Spleen (tissue), 11 donors: Measurements from ENCODE around the gene SDK2. TPM values are rescaled to one million over a fixed set of nuclear protein-coding genes. Genes with fewer than 3 reads are reported as not detected.

ENCODE experiments used
- DNase-seq: peaks from one replicate; pipeline ENCODE4 v3.0.0-alpha.2; 2020
- H3K27ac ChIP-seq, 8 donors: fragments of 200-600 bp; sonication (generic) in 7 of 8; 1 replicate in 4 of 8; 2 replicates in 4 of 8; pipeline versions ENCODE4 v1.5.0 to v1.8.0; 2016 to 2021; ENCODE audit warnings: inconsistent platforms in 4 of 8, mild to moderate bottlenecking in 4 of 8, moderate library complexity in 1 of 8
- H3K27me3 ChIP-seq, 7 donors: fragments of 200-600 bp; sonication (generic) in 6 of 7; replicated peaks in 1 of 7; 1 replicate in 4 of 7; 2 replicates in 3 of 7; pipeline versions ENCODE4 v1.5.0 to v1.8.0; 2016 to 2021; ENCODE audit warnings: inconsistent platforms in 3 of 7, mild to moderate bottlenecking in 1 of 7
- H3K36me3 ChIP-seq, 6 donors: fragments of 200-600 bp; sonication (generic) in 5 of 6; 1 replicate in 4 of 6; 2 replicates in 2 of 6; pipeline versions ENCODE4 v1.5.0 to v1.8.0; 2016 to 2021; ENCODE audit warnings: inconsistent platforms in 2 of 6
- H3K4me1 ChIP-seq, 6 donors: fragments of 200-600 bp; sonication (generic) in 5 of 6; 1 replicate in 3 of 6; 2 replicates in 3 of 6; pipeline versions ENCODE4 v1.5.0 to v1.8.0; 2016 to 2021; ENCODE audit warnings: inconsistent platforms in 3 of 6
- H3K4me3 ChIP-seq, 8 donors: fragments of 200-600 bp; sonication (generic) in 7 of 8; 1 replicate in 4 of 8; 2 replicates in 4 of 8; pipeline versions ENCODE4 v1.5.0 to v1.8.0; 2016 to 2021; ENCODE audit warnings: inconsistent platforms in 4 of 8, mild to moderate bottlenecking in 4 of 8, moderate library complexity in 2 of 8
- H3K9me3 ChIP-seq, 8 donors: fragments of 200-600 bp; sonication (generic) in 7 of 8; 1 replicate in 4 of 8; 2 replicates in 4 of 8; pipeline versions ENCODE4 v1.5.0 to v1.8.0; 2016 to 2021; ENCODE audit warnings: inconsistent platforms in 4 of 8
- CTCF ChIP-seq, 11 experiments: fragments of 200-600 bp in 7 of 11; fragments of 450-650 bp in 4 of 11; sonication (generic) in 4 of 11; IDR thresholded peaks in 8 of 11; conservative IDR thresholded peaks in 3 of 11; 1 replicate in 7 of 11; 2 replicates in 4 of 11; pipeline versions ENCODE4 v1.4.0 to v1.8.0; 2016 to 2021; ENCODE audit warnings: antibody characterized with exemption in 11 of 11, inconsistent platforms in 4 of 11, mild to moderate bottlenecking in 1 of 11
- POLR2A ChIP-seq, 3 donors: fragments of 450-650 bp; IDR thresholded peaks; one replicate each; pipeline ENCODE4 v1.5.1; 2017; ENCODE audit warnings: antibody characterized with exemption in 3 of 3, mild to moderate bottlenecking in 1 of 3
- POLR2AphosphoS5 ChIP-seq, 3 donors: sonication (generic); formaldehyde crosslinking; IDR thresholded peaks; one replicate each; pipeline ENCODE4 v1.5.1; 2017; ENCODE audit warnings: antibody characterized with exemption in 3 of 3
- WGBS, 5 donors: extraction: QIAGEN DNeasy Blood & Tissue Kit in 3 of 5; methylation state at CpG; one replicate each; pipeline versions ENCODE4 v1.1.5 to v1.1.7; 2013 to 2018; 5-methylcytosine and 5-hydroxymethylcytosine counted together
- intact Hi-C: fragments of 100-400 bp; cut with DNase I; formaldehyde crosslinking; loops from one replicate; pipeline ENCODE4 v1.15.0; 2023; ENCODE audit warnings: low total_unique reads
- polyA plus RNA-seq, 3 donors: library from polyadenylated mRNA; stranded (reverse); fragments of 200-250 nt; gene quantifications; one replicate each; pipeline ENCODE4 v1.2.1, GENCODE V29; 2013
- total RNA-seq, 7 donors: library from RNA; depleted of rRNA in 3 of 7; stranded (reverse); fragments of >200 nt in 3 of 7; fragmentation: NEBNext Ultra II Directional in 4 of 7; extraction: Animal tissue kit (Norgen Biotek cat#: 25700) in 4 of 7; gene quantifications; one replicate each; pipeline versions ENCODE4 v1.1.0 to v1.2.1, GENCODE V29; 2016 to 2021
- donor health status: healthy with polysubstance abuse.
- donor health status: DM: no; HTN: no; CAD: no; lungs with moderate emphysema.
- donor health status: DM: no; HTN: no; CAD: no.
- donor health status: Bipolar disorder and iron deficiency.
- donor health status: healthy.
- donor health status: DM: no; HTN: no; CAD: no.
- donor health status: DM: yes; HTN: yes; CAD: no.

SDK2 gene
- total and polyA plus RNA-seq, 10 donors = 0.86 to 16.5 (median 9.7) TPM

GRCh38 chr17:73521376-73521775, 122.9 kb downstream of the SDK2 start:
- no peak overlapping the region for H3K4me3 ChIP-seq
- H3K36me3 ChIP-seq = no peaks in the 10 kb centered on the region
- no peaks in the 10 kb centered on the region for H3K9me3 ChIP-seq
- H3K27me3 ChIP-seq = no peaks in the 10 kb centered on the region
- peak; percentile 59 for DNase-seq
- TF ChIP-seq CTCF (IDR thresholded peaks at IDR 0.05 in 8 of 11, conservative IDR thresholded peaks at IDR 0.05 in 3 of 11) = no peak
- TF ChIP-seq POLR2A (IDR thresholded peaks at IDR 0.05) = no peak
- no peak for TF ChIP-seq POLR2AphosphoS5 (IDR thresholded peaks at IDR 0.05)
- H3K27ac ChIP-seq = no peak overlapping the region
- intact Hi-C loops = no loop called here
- peaks cover 0 to 10% (median 0%) of the 10 kb centered on the region in 6 donors for H3K4me1 ChIP-seq
- WGBS, 5 donors = 72 to 86% (median 79%) methylated on average over 5 of the region's 5 CpGs

GRCh38 chr17:73520369-73520761, 123.9 kb downstream of the SDK2 start:
- TF ChIP-seq POLR2AphosphoS5 (IDR thresholded peaks at IDR 0.05) (no peak), POLR2A (IDR thresholded peaks at IDR 0.05) (no peak), CTCF (IDR thresholded peaks at IDR 0.05 in 8 of 11, conservative IDR thresholded peaks at IDR 0.05 in 3 of 11) (no peak)
- Histone ChIP-seq H3K4me1 (peaks cover 0 to 10% (median 0%) of the 10 kb centered on the region in 6 donors), H3K27ac (no peak overlapping the region), H3K4me3 (no peak overlapping the region), H3K9me3 (no peaks in the 10 kb centered on the region), H3K36me3 (no peaks in the 10 kb centered on the region), H3K27me3 (no peaks in the 10 kb centered on the region)
- WGBS, 5 donors = 71 to 85% (median 79%) methylated on average over 6 to 7 of the region's 7 CpGs
- DNase-seq = peak; percentile 57
- intact Hi-C loops = no loop called here

- H3K36me3 ChIP-seq = no peaks in the 10 kb centered on the region
- H3K4me1 ChIP-seq = peaks cover 0 to 10% (median 0%) of the 10 kb centered on the region in 6 donors
- H3K9me3 ChIP-seq = no peaks in the 10 kb centered on the region
- intact Hi-C loops = no loop called here
- no peaks in the 10 kb centered on the region for H3K27me3 ChIP-seq
- TF ChIP-seq CTCF (IDR thresholded peaks at IDR 0.05 in 8 of 11, conservative IDR thresholded peaks at IDR 0.05 in 3 of 11) (no peak), POLR2A (IDR thresholded peaks at IDR 0.05) (no peak), POLR2AphosphoS5 (IDR thresholded peaks at IDR 0.05) (no peak)
- H3K27ac ChIP-seq = no peak overlapping the region
- no peak overlapping the region for H3K4me3 ChIP-seq
- 72 to 85% (median 83%) methylated on average over 22 of the region's 22 CpGs for WGBS, 5 donors
- DNase-seq = peak; percentile 61
Measured at GRCh38 chr17:73519714-73520368, 124.4 kb downstream of the SDK2 start.

GRCh38 chr17:73519011-73519410, 125.2 kb downstream of the SDK2 start:
- intact Hi-C loops = no loop called here
- Histone ChIP-seq H3K27me3 (no peaks in the 10 kb centered on the region), H3K27ac (no peak overlapping the region), H3K36me3 (no peaks in the 10 kb centered on the region), H3K9me3 (no peaks in the 10 kb centered on the region), H3K4me3 (no peak overlapping the region), H3K4me1 (peaks cover 0 to 10% (median 0%) of the 10 kb centered on the region in 6 donors)
- 89 to 96% (median 94%) methylated on average over 4 to 6 of the region's 6 CpGs for WGBS, 5 donors
- no peak for DNase-seq
- TF ChIP-seq POLR2AphosphoS5 (IDR thresholded peaks at IDR 0.05) = no peak
- no peak for TF ChIP-seq CTCF (IDR thresholded peaks at IDR 0.05 in 8 of 11, conservative IDR thresholded peaks at IDR 0.05 in 3 of 11)
- TF ChIP-seq POLR2A (IDR thresholded peaks at IDR 0.05) = no peak
